CD4-positive, alpha-beta T cell treated with Interleukin-2 at 100 ng/mL for 4 hours (primary cell): Measurements from ENCODE around the gene DMGDH.

Source experiments
- DNase-seq: peaks from one replicate; pipeline ENCODE4 v3.0.0-alpha.2; 2020; ENCODE audit warnings: low spot score

Gene DMGDH

DNA sequence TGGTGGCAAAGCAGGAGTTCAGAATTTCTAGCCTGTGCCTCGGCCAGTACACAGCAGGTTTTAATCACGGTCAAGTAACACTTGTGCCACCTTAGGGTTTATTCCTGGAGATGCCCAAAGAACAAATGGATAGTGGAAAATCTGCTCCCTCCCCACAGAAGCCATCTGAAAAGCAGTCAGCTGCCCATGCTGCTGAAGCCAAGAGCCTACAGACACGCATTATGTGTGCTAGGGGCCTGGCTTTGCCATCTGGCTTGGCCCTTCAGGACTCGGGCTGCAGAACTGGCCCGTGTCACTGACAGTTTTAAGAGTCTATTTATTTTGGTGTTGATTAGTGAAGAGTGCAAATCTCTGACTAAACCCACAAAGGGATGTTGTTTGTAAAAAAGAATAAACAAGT lies 95.5 kb downstream of the DMGDH start:
- DNase-seq, result no peak

DNA sequence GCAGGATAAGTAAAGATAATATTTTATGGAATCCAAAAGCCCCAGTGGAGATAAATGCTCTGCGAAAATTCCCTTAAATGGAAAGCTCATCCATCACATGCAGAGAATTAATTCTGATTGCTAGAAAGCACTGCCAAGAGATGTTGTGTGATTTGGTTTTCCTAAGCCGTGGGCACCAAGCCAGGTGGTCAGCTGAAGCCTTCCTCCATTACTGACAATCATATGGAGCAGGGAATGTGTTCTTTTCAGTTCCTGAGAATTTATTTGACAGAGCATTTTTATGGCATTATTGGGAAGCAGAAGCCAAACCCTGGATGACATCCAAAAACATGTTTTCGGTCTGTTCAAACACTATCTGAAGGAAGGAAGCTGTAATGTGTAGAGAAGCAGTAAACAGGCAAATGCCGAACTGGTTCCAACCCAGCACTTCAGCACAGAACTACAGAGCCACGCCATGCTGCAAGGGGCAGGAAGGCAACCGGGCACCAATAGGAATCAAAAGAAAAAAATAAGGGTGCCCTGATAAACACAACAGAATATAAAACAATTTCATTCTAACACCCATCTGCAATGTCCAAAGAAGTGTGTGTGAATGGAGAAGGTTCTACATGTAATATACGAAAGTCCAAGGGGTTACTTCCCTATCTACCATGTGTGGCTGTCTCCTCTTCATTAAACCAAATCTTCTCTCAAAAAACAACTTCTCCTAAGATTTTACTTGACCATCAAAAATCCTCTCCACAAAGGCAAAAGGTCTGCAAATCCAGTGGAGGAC lies 96.6 kb downstream of the DMGDH start:
- no peak for DNase-seq

DNA sequence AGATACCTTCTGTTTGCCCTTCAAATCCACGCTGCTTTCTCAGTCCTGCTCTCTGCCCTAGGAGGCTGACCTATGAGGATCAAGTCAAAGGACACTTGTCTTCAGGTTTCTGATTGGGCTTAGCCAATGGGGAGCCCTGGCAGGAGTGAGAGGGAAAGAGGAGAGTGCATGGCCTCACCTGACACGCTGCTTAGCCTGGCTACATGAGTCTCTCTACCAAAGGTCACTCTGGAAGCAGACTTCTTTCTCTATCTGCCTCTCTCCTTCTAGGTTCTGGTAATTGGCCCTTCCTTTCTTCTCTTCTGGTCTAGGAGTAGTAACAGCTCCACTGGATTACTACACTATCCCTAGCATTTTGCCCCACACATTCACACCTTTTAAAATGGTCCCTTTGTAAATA lies 97.5 kb downstream of the DMGDH start:
- no peak for DNase-seq

DNA sequence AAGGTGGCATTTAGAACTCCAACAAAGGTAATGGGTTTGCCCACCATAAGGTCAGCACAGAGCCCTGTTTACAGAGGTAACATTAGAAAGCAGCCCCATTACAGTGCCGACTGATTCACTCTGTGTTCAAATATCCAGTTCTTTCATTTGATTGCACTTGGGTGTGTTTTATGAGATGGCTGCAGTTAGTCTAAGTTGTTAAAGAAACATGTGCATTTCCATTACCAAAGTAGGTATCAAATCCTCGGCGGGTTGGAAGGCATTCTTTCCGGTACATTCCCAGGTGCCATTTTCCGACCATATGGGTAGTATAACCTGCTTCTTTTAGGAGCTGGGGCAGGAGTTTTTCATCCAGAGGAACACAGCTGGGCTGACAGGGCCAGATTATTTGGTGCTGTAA lies 100.7 kb downstream of the DMGDH start:
- no peak for DNase-seq

DNA sequence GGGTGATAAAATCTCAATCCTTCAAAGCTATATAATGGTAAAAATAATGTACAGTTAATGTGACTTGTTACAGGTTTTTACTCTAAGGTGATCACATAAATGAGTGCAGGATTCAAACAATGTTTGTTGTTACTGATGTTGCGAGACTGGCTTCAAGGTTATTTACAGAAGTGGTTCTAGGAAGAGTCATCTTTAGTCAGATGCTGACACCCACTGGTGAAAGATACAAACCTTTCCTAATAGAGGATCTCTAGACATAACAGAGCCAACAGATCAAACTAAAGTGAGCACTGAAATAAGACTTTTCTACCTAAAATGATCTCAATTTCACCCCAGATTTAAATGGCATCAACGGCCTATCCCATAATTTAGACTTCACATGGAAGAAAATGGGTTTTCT lies 104.6 kb downstream of the DMGDH start:
- no peak for DNase-seq

DNA sequence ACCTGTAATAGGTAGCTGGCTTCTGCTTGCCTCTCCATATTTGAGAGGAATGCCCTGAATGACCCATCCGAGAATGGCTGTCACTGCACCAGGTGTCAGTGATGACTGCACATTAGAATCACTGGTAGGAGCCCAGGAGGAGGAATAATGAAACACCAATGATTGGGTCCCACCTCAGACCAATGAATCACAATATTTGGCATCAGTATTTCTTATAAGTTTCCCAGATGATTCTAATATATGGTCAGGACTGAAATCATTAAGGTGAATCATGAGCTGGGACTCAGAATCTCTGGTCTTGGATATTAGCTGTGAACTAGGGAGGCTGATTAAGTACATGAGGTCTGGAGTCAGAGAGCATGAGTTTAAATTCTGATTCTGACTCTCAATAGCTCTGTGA lies 107.7 kb downstream of the DMGDH start:
- DNase-seq, result no peak

DNA sequence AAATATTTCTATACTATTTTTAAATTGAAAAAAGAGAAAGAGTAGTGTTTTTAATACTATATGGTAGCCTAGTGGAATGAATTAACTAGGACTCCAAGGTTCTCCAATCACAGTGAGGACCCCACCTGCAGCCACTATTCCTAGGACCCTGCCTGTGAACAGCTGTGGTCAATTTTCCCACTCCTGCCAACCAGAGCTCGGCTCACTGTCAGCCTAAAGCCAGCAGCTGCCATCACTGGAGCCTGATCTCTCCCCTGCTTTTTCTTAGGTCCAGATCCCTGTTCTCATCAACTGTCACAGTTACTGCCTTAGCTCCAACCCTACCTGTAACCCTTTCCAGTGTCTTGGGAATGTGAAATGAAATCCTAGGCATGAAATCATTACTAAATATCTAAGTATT lies 109.7 kb downstream of the DMGDH start:
- no peak for DNase-seq

DNA sequence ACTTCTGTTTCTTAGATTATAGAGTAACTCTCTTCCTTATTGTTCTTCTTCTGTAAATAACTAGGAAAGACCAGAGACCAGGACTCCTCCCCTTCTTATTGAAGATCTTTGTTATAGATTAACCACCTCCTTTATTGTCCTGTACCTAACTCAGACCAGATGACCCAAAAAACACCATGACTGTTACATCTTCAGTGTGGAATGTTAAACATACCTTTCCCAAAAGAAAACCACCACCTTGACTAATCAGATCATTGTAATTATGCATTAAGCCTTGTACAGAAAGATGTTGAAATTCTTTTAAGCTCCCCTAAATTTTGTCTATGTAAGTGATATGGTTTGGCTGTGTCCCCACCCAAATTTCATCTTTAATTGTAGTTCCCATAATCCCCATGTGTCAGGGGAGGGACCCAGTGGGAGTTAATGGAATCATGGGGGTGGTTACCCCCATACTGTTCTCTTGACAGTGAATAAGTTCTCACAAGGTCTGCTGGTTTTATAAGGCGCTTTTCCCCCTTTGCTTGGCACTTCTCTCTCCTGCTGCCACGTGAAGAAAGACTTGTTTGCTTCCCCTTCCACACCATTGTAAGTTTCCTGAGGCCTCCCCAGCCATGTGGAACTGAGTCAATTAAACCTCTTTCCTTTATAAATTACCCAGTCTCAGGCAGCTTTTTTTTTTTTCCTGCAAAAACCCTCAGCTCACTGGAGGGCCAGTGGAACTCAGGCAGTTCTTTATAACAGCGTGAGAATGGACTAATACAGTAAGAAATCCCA lies 110.6 kb downstream of the DMGDH start:
- no peak for DNase-seq

DNA sequence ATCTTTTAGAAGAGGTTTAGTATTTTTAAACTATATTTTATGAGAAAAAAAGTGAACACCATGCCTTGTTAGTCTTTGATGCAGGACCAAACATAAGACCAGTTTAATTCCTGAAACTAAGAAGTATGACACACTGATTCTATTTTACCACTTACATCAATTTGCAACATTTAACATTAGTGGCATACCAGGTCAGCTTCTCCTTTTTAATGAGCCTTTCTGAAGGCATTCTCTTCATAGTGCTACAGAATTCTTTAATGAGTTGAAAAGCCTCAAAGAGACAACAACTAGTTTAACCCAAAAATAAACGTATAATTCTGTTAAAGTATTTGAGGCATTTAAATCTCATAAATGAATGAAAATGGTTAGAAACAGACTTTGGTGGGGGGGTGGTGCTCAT lies 112.6 kb downstream of the DMGDH start:
- no peak for DNase-seq

DNA sequence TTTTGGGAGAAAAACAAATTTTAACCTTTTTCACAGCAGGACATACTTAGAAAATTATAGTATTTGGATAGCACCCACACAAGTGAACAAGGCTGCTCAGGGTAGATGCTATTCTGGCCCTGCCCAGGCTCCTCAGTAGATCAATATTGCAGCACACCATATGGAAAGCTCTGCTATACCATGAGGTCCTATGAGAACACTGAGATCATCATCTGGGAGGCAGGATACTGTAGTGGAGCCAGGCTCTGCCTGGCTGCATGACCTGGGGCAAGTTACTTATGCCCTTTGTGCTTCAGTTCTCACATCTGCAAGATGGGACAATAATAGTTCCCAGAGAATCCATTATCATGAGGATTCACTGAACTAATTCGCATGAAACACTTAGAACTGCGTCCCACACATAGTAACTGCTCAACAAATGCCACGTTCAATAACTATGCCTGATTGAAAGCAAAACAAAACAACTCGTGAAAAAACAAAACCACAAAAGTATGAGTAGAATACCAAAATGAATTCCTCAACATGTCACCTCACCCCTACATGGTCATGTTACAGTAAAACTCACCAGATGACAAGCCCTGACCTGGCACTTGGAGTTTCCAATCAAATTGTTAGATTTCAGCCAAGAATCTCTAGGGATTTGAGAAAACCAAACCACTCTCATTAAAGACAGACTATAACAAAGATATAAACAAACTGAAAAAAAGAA lies 116.2 kb downstream of the DMGDH start:
- DNase-seq, result no peak
